Subcutaneous abdominal adipose tissue (tissue), 5 donors: Measurements from ENCODE around the gene ZC3H14.

Source experiments
- H3K27ac ChIP-seq: one replicate; pipeline ENCODE4 v1.7.0; 2013; ENCODE audit warnings: low read depth, mild to moderate bottlenecking, inconsistent platforms, low read length, moderate library complexity
- H3K27me3 ChIP-seq, 5 donors: one replicate each; pipeline ENCODE4 v1.7.0; 2013; ENCODE audit warnings: low read length in 5 of 5, inconsistent platforms in 1 of 5; ENCODE audit not compliant: control insufficient read depth in 5 of 5, insufficient read depth in 4 of 5
- H3K36me3 ChIP-seq, 5 donors: one replicate each; pipeline ENCODE4 v1.7.0; 2013; ENCODE audit warnings: low read length in 5 of 5; ENCODE audit not compliant: control insufficient read depth in 5 of 5, insufficient read depth in 5 of 5
- H3K4me1 ChIP-seq, 5 donors: one replicate each; pipeline ENCODE4 v1.7.0; 2013; ENCODE audit warnings: low read length in 5 of 5, mild to moderate bottlenecking in 3 of 5, moderate library complexity in 1 of 5; ENCODE audit not compliant: control insufficient read depth in 5 of 5, insufficient read depth in 5 of 5
- H3K4me3 ChIP-seq, 5 donors: one replicate each; pipeline ENCODE4 v1.7.0; 2013; ENCODE audit warnings: low read length in 5 of 5, low read depth in 1 of 5
- H3K9ac ChIP-seq, 5 donors: one replicate each; pipeline ENCODE4 v1.7.0; 2013; ENCODE audit warnings: low read length in 5 of 5, mild to moderate bottlenecking in 4 of 5, moderate library complexity in 3 of 5
- H3K9me3 ChIP-seq, 5 donors: one replicate each; pipeline ENCODE4 v1.7.0; 2013; ENCODE audit warnings: low read length in 5 of 5; ENCODE audit not compliant: control insufficient read depth in 5 of 5
- donor health status: healthy.
- donor health status: healthy.
- donor health status: healthy.
- donor health status: healthy.
- donor health status: healthy.

The ZC3H14 gene

GRCh38 chr14:88551980-88552431, 10.8 kb upstream of the ZC3H14 start:
- H3K27ac ChIP-seq, result peak overlapping the region; percentile 69
- H3K36me3 ChIP-seq, result peaks cover 7 to 26% (median 18%) of the 10 kb centered on the region in 5 donors
- peak overlapping the region; percentile 66 to 89 (median 85) for H3K9ac ChIP-seq
- H3K4me1 ChIP-seq, result peaks cover 4 to 51% (median 45%) of the 10 kb centered on the region in 5 donors
- peak overlapping the region; percentile 79 to 90 (median 87) for H3K4me3 ChIP-seq
- H3K27me3 ChIP-seq, result no peaks in the 10 kb centered on the region
- H3K9me3 ChIP-seq, result no peaks in the 10 kb centered on the region

GRCh38 chr14:88552876-88553275, 10.0 kb upstream of the ZC3H14 start:
- Histone ChIP-seq H3K4me3 (no peak overlapping the region), H3K9me3 (no peaks in the 10 kb centered on the region), H3K27ac (no peak overlapping the region), H3K4me1 (peaks cover 4 to 51% (median 45%) of the 10 kb centered on the region in 5 donors), H3K36me3 (peaks cover 6 to 19% (median 12%) of the 10 kb centered on the region in 5 donors), H3K9ac (peak overlapping the region in 1 of 5 donors; percentile 86), H3K27me3 (no peaks in the 10 kb centered on the region)

- peak overlapping the region; percentile 79 to 88 (median 86) for H3K4me3 ChIP-seq
- peaks cover 0 to 8% (median 4%) of the 10 kb centered on the region in 5 donors for H3K36me3 ChIP-seq
- H3K27me3 ChIP-seq, result no peaks in the 10 kb centered on the region
- peak overlapping the region; percentile 71 to 86 (median 80) for H3K9ac ChIP-seq
- H3K4me1 ChIP-seq, result peaks cover 4 to 51% (median 45%) of the 10 kb centered on the region in 5 donors
- H3K9me3 ChIP-seq, result no peaks in the 10 kb centered on the region
- H3K27ac ChIP-seq, result peak overlapping the region; percentile 77
Observed at GRCh38 chr14:88553886-88554456, 8.9 kb upstream of the ZC3H14 start.

- Histone ChIP-seq H3K9me3 (no peaks in the 10 kb centered on the region), H3K36me3 (peaks cover 0 to 4% (median 0%) of the 10 kb centered on the region in 5 donors), H3K27me3 (no peaks in the 10 kb centered on the region), H3K4me3 (peak within 1 kb of the TSS; percentile 79 to 88 (median 86)), H3K4me1 (peaks cover 4 to 51% (median 45%) of the 10 kb centered on the region in 5 donors), H3K27ac (peak within 1 kb of the TSS; percentile 79), H3K9ac (peak within 1 kb of the TSS; percentile 71 to 86 (median 80))
Observed at GRCh38 chr14:88554457-88555286, 8.2 kb upstream of the ZC3H14 start, which contains the start of gene PTPN21. Gene PTPN21, minus strand, starts transcription at chr14:88555007. Its CDS starts 4,590 bp downstream, at chr14:88550417.

GRCh38 chr14:88556581-88556980, 6.3 kb upstream of the ZC3H14 start:
- no peak overlapping the region for H3K4me3 ChIP-seq
- H3K27me3 ChIP-seq, result no peaks in the 10 kb centered on the region
- H3K9ac ChIP-seq, result no peak overlapping the region
- H3K36me3 ChIP-seq, result no peaks in the 10 kb centered on the region
- peaks cover 2 to 39% (median 31%) of the 10 kb centered on the region in 5 donors for H3K4me1 ChIP-seq
- H3K27ac ChIP-seq, result no peak overlapping the region
- H3K9me3 ChIP-seq, result no peaks in the 10 kb centered on the region

- H3K36me3 ChIP-seq, result no peaks in the 10 kb centered on the region
- no peak overlapping the region for H3K9ac ChIP-seq
- H3K27me3 ChIP-seq, result no peaks in the 10 kb centered on the region
- peaks cover 2 to 27% (median 22%) of the 10 kb centered on the region in 5 donors for H3K4me1 ChIP-seq
- no peak overlapping the region for H3K4me3 ChIP-seq
- H3K9me3 ChIP-seq, result no peaks in the 10 kb centered on the region
- no peak overlapping the region for H3K27ac ChIP-seq
Observed at GRCh38 chr14:88559852-88560251, 3.0 kb upstream of the ZC3H14 start.

GRCh38 chr14:88562532-88562830, 356 bp upstream of the ZC3H14 start:
- Histone ChIP-seq H3K36me3 (no peaks in the 10 kb centered on the region), H3K9me3 (no peaks in the 10 kb centered on the region), H3K4me1 (peaks cover 2 to 19% (median 17%) of the 10 kb centered on the region in 5 donors), H3K27ac (no peak overlapping the region), H3K4me3 (peak overlapping the region; percentile 66 to 98 (median 92)), H3K27me3 (no peaks in the 10 kb centered on the region), H3K9ac (peak overlapping the region in 4 of 5 donors; percentile 37 to 93 (median 86))

- Histone ChIP-seq H3K4me1 (peaks cover 2 to 19% (median 17%) of the 10 kb centered on the region in 5 donors), H3K27ac (peak overlapping the region; percentile 88), H3K4me3 (peak overlapping the region; percentile 71 to 98 (median 92)), H3K27me3 (no peaks in the 10 kb centered on the region), H3K9ac (peak overlapping the region; percentile 6 to 93 (median 81)), H3K9me3 (no peaks in the 10 kb centered on the region), H3K36me3 (peaks cover 6 to 11% (median 10%) of the 10 kb centered on the region in 5 donors)
Observed at GRCh38 chr14:88563845-88564244, 1.0 kb downstream of the ZC3H14 start.

- Histone ChIP-seq H3K27me3 (no peaks in the 10 kb centered on the region), H3K4me1 (peaks cover 2 to 19% (median 17%) of the 10 kb centered on the region in 5 donors), H3K4me3 (no peak overlapping the region), H3K27ac (no peak overlapping the region), H3K36me3 (peaks cover 18 to 27% (median 24%) of the 10 kb centered on the region in 5 donors), H3K9me3 (no peaks in the 10 kb centered on the region), H3K9ac (no peak overlapping the region)
Observed at GRCh38 chr14:88565427-88565826, 2.6 kb downstream of the ZC3H14 start.

GRCh38 chr14:88568196-88568595, 5.4 kb downstream of the ZC3H14 start:
- Histone ChIP-seq H3K9ac (no peak overlapping the region), H3K27me3 (no peaks in the 10 kb centered on the region), H3K4me1 (peaks cover 2 to 14% (median 10%) of the 10 kb centered on the region in 5 donors), H3K9me3 (no peaks in the 10 kb centered on the region), H3K4me3 (no peak overlapping the region), H3K36me3 (peaks cover 32 to 49% (median 44%) of the 10 kb centered on the region in 5 donors), H3K27ac (no peak overlapping the region)
